Endothelial cell of umbilical vein (primary cell): Measurements from ENCODE around the gene HSD17B4. TPM values are rescaled to one million over a fixed set of nuclear protein-coding genes. Genes with fewer than 3 reads are reported as not detected.

ENCODE experiments used
- BruUV-seq: library from RNA; stranded (reverse); fragments of 400-500 nt; replicated peaks from 2 replicates; lab custom pipeline; 2021; lab: Mats Ljungman, UMichigan
- CTCF ChIA-PET: fragments of 300-600, 350-600 bp; sonication (Branson Sonifier 250); formaldehyde crosslinking; loops from one replicate; lab custom pipeline; 2021; ENCODE audit warnings: antibody characterized with exemption, inconsistent platforms; lab: Charles Lee
- POLR2A ChIA-PET: fragments of 300-600, 350-600 bp; sonication (Branson Sonifier 250); formaldehyde crosslinking; loops from one replicate; lab custom pipeline; 2021; ENCODE audit warnings: antibody characterized with exemption, inconsistent platforms; lab: Charles Lee
- DNase-seq: peaks from one replicate; pipeline ENCODE4 v3.0.0-alpha.2; 2011; ENCODE audit warnings: low read depth, low spot score
- FAIRE-seq: peaks from 2 replicates; lab custom pipeline; 2011; peaks lifted over from hg19 to GRCh38; lab: Jason Lieb, UNC
- H2AFZ ChIP-seq: 2 replicates; pipeline ENCODE4 v1.6.0; 2012; ENCODE audit warnings: low read depth, low read length, control low read depth, inconsistent platforms
- H3K27ac ChIP-seq: 2 replicates; pipeline ENCODE4 v1.5.1; 2011; ENCODE audit warnings: low read depth, mild to moderate bottlenecking, control low read depth, low read length, moderate library complexity; ENCODE audit not compliant: insufficient read depth
- H3K27me3 ChIP-seq, 2 experiments: 2 replicates each; pipeline versions ENCODE4 v1.6.0 to v1.6.1; 2011; ENCODE audit warnings: low read length in 2 of 2, mixed read lengths in 1 of 2; ENCODE audit not compliant: control insufficient read depth in 2 of 2, insufficient read depth in 2 of 2
- H3K36me3 ChIP-seq, 2 experiments: 2 replicates in 1 of 2; 3 replicates in 1 of 2; pipeline ENCODE4 v1.5.1; 2011; ENCODE audit warnings: low read length in 2 of 2, mild to moderate bottlenecking in 1 of 2, moderate library complexity in 1 of 2; ENCODE audit not compliant: control insufficient read depth in 2 of 2, insufficient read depth in 2 of 2; ENCODE audit errors: extremely low read depth in 1 of 2
- H3K4me1 ChIP-seq: 3 replicates; pipeline ENCODE4 v1.5.1; 2011; ENCODE audit warnings: mild to moderate bottlenecking, low read length; ENCODE audit not compliant: control insufficient read depth, insufficient read depth; ENCODE audit errors: extremely low read depth
- H3K4me2 ChIP-seq: 2 replicates; pipeline ENCODE4 v1.6.1; 2011; ENCODE audit warnings: low read length, control low read depth, mixed read lengths; ENCODE audit not compliant: insufficient read depth
- H3K4me3 ChIP-seq, 3 experiments: fragments of 200-600 bp in 1 of 3; sonication (generic), shearing (Covaris generic) in 1 of 3; replicated peaks in 1 of 3; 2 replicates each; pipeline ENCODE4 v1.5.1; 2011 to 2016; ENCODE audit warnings: control low read depth in 3 of 3, low read length in 3 of 3, mild to moderate bottlenecking in 2 of 3, inconsistent platforms in 1 of 3, low read depth in 1 of 3, moderate library complexity in 1 of 3; ENCODE audit not compliant: insufficient read depth in 1 of 3
- H3K79me2 ChIP-seq: 2 replicates; pipeline ENCODE4 v1.6.0; 2012; ENCODE audit warnings: low read length, inconsistent platforms; ENCODE audit not compliant: control insufficient read depth, insufficient read depth
- H3K9ac ChIP-seq: replicated peaks from 2 replicates; pipeline ENCODE3; 2011; ENCODE audit warnings: low read length, control low read depth; ENCODE audit not compliant: insufficient read depth; ENCODE audit errors: extremely low read depth
- H3K9me1 ChIP-seq: replicated peaks from 3 replicates; pipeline ENCODE4 v1.6.0; 2011; ENCODE audit warnings: mild to moderate bottlenecking, low read length; ENCODE audit not compliant: control insufficient read depth, insufficient read depth; ENCODE audit errors: extremely low read depth
- H3K9me3 ChIP-seq: replicated peaks from 2 replicates; pipeline ENCODE4 v1.5.1; 2012; ENCODE audit warnings: low read length, inconsistent platforms; ENCODE audit not compliant: control insufficient read depth, insufficient read depth
- H4K20me1 ChIP-seq: replicated peaks from 2 replicates; pipeline ENCODE3; 2011; ENCODE audit warnings: mild to moderate bottlenecking, low read length; ENCODE audit not compliant: control insufficient read depth, insufficient read depth; ENCODE audit errors: extremely low read depth
- CTCF ChIP-seq, 2 donors: IDR thresholded peaks; 1 replicate in 1 of 2; 2 replicates in 1 of 2; pipeline ENCODE4 v1.5.1; 2011; ENCODE audit warnings: low read length in 2 of 2, mild to moderate bottlenecking in 2 of 2, moderate library complexity in 2 of 2, control low read depth in 1 of 2, inconsistent platforms in 1 of 2, low read depth in 1 of 2; ENCODE audit not compliant: insufficient read depth in 1 of 2; ENCODE audit errors: extremely low read depth in 1 of 2
- FOS ChIP-seq: IDR thresholded peaks from 2 replicates; pipeline ENCODE4 v1.6.1; 2011; ENCODE audit warnings: mild to moderate bottlenecking, low read length, moderate library complexity, borderline replicate concordance; ENCODE audit not compliant: insufficient read depth
- GATA2 ChIP-seq: IDR thresholded peaks from 2 replicates; pipeline ENCODE4 v1.7.0; 2011; ENCODE audit warnings: low read depth, mild to moderate bottlenecking, moderate library complexity, mixed read lengths, low read length; ENCODE audit not compliant: insufficient read length, insufficient read depth
- JUN ChIP-seq: IDR thresholded peaks from 2 replicates; pipeline ENCODE4 v1.6.1; 2011; ENCODE audit warnings: borderline replicate concordance, low read depth; ENCODE audit not compliant: insufficient read length, insufficient read depth
- MYC ChIP-seq: IDR thresholded peaks from one replicate; pipeline ENCODE4 v1.6.1; 2011; ENCODE audit warnings: mild to moderate bottlenecking, low read depth, low read length
- POLR2A ChIP-seq: IDR thresholded peaks from 2 replicates; pipeline ENCODE4 v1.6.1; 2012; ENCODE audit warnings: low read depth, mild to moderate bottlenecking, control low read depth, low read length
- POLR2AphosphoS5 ChIP-seq: IDR thresholded peaks from 2 replicates; pipeline ENCODE4 v1.6.1; 2012; ENCODE audit warnings: low read depth, mild to moderate bottlenecking, control low read depth, low read length, moderate library complexity; ENCODE audit not compliant: insufficient read depth
- dilution Hi-C: fragments of 300-500 bp; cut with MboI; formaldehyde crosslinking; loops from one replicate; pipeline ENCODE4 v1.15.0; 2019; ENCODE audit warnings: low sequenced_read_pairs; ENCODE audit not compliant: extremely low pct_ligation_motif_present
- intact Hi-C: fragments of 100-400 bp; cut with micrococcal nuclease; formaldehyde crosslinking; loops from one replicate; pipeline ENCODE4 v1.10.0; 2022
- polyA plus RNA-seq, 4 experiments: library from polyadenylated mRNA; depleted of rRNA in 3 of 4; stranded (reverse) in 3 of 4; unstranded in 1 of 4; fragments of >200 nt; gene quantifications; 2 replicates each; pipeline versions ENCODE4 v1.2.1 to v1.2.3, GENCODE V29; 2011 to 2012; ENCODE audit warnings: missing spikeins in 1 of 4
- total RNA-seq: library from RNA; stranded (reverse); gene quantifications from 2 replicates; pipeline ENCODE4 v1.2.3, GENCODE V29; 2021

HSD17B4 gene
- total and polyA plus RNA-seq, 2 donors (not counting 3 experiments of a cell fraction or from before 2014, with no cell fraction given), result 91.4 to 124 TPM

- TF ChIP-seq MYC (no peak), POLR2AphosphoS5 (no peak), FOS (no peak), GATA2 (no peak), POLR2A (no peak), JUN (no peak), CTCF (IDR thresholded peaks at IDR 0.05; ENCODE audit: extremely low read depth in 1 of 2, insufficient read depth in 1 of 2, low read depth in 1 of 2, low read length in 2 of 2) (no peak)
- ChIA-PET CTCF (interaction anchor here (2.4 kb wide), 1 partner anchor 13 kb away, joined by 9 read pairs; no protein-coding TSS in a partner anchor), POLR2A (no interaction called here)
- H4K20me1 ChIP-seq, result no peaks in the 10 kb centered on the region
- H3K4me1 ChIP-seq, result no peaks in the 10 kb centered on the region
- no peaks in the 10 kb centered on the region for H3K79me2 ChIP-seq
- no peaks in the 10 kb centered on the region for H3K9me3 ChIP-seq
- H3K4me3 ChIP-seq, result no peak overlapping the region
- no peaks in the 10 kb centered on the region for H3K9me1 ChIP-seq
- peaks cover 0 to 3% of the 10 kb centered on the region in 2 experiments for H3K36me3 ChIP-seq
- no TSS peak for BruUV-seq
- dilution Hi-C loops (no loop called here), intact Hi-C loops (no loop called here)
- no peaks in the 10 kb centered on the region for H3K27me3 ChIP-seq
- FAIRE-seq (no peak), DNase-seq (no peak)
- H3K4me2 ChIP-seq, result no peak overlapping the region
- H3K9ac ChIP-seq, result no peak overlapping the region
- no peak overlapping the region for H3K27ac ChIP-seq
- no peak overlapping the region for H2AFZ ChIP-seq
Observed at GRCh38 chr5:119483155-119483554, 30.9 kb downstream of the HSD17B4 start.
